ENCODE data around the gene HHEX.
"Not testable (repeated sequence)": the region's sequence is repeated elsewhere in the genome, so short reads cannot be mapped to it uniquely, and the experiment has no call there.

The HHEX gene

GRCh38 chr10:92737484-92737883 is 47.7 kb downstream of the HHEX start:
- no peak for DNase-seq

- no peak for DNase-seq
Measured at GRCh38 chr10:92740762-92741161, 51.0 kb downstream of the HHEX start.

DNA sequence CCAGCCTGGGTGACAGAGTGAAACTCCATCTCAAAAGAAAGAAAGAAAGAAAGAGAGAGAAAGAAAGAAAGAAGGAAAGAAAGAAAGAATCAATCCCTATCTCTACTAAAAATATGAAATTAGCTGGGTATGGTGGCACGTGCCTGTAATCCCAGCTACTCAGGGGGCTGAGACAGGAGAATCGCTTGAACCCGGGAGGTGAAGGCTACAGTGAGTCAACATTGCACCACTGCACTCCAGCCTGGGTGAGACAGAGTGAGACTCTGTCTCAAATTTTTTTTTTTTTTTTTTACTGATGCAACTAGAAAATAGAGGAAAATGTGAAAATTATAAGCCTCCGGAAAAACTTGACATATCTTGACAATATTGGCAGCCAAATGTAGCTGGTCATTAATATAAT is 52.0 kb downstream of the HHEX start:
- not testable (repeated sequence) for DNase-seq

GRCh38 chr10:92742331-92743228 is 52.8 kb downstream of the HHEX start:
- DNase-seq, result peak; percentile 11

All from GDM1 (cell line).